Activated naive CD4-positive, alpha-beta T cell treated with anti-CD3 and anti-CD28 coated beads, Interleukin-2, amount 50 U/mL, for 72 hours (primary cell): Measurements from ENCODE around the gene WIPF1. TPM values are rescaled to one million over a fixed set of nuclear protein-coding genes. Genes with fewer than 3 reads are reported as not detected.

Experiments used
- ATAC-seq, 2 donors: fragments of 150-1000 bp; cut with Tn5 transposase; 2 replicates each; pipeline ENCODE4 v1.10.0; 2021; ENCODE audit warnings: mild to moderate bottlenecking in 2 of 2, moderate library complexity in 2 of 2
- DNase-seq, 2 donors: peaks; one replicate each; pipeline ENCODE4 v3.0.0; 2021 to 2022; ENCODE audit warnings: low spot score in 2 of 2
- H3K27ac Mint-ChIP-seq, 2 donors: one replicate each; pipeline ENCODE4 v1.8.0; 2022; ENCODE audit warnings: mild to moderate bottlenecking in 2 of 2, mixed read lengths in 2 of 2
- H3K36me3 Mint-ChIP-seq, 2 donors: one replicate each; pipeline ENCODE4 v1.8.0; 2022; ENCODE audit warnings: mixed read lengths in 2 of 2
- H3K9me3 Mint-ChIP-seq, 2 donors: one replicate each; pipeline ENCODE4 v1.8.0; 2022; ENCODE audit warnings: mixed read lengths in 2 of 2
- total RNA-seq, 2 donors: library from RNA; stranded (reverse); gene quantifications; one replicate each; pipeline ENCODE4 v1.2.3, GENCODE V29; 2022

The WIPF1 gene
- total RNA-seq, 2 donors from 2014 or later: 138 to 262 TPM

- Mint-ChIP-seq H3K36me3 (peaks cover 31 to 40% of the 10 kb centered on the region in 2 donors), H3K27ac (peak overlapping the region in 1 of 2 donors; percentile 14), H3K9me3 (peaks cover 18 to 32% of the 10 kb centered on the region in 2 donors)
- DNase-seq (no peak), ATAC-seq (no peak)
Observed at GRCh38 chr2:174512345-174512744, 85.3 kb downstream of the WIPF1 start.

DNA sequence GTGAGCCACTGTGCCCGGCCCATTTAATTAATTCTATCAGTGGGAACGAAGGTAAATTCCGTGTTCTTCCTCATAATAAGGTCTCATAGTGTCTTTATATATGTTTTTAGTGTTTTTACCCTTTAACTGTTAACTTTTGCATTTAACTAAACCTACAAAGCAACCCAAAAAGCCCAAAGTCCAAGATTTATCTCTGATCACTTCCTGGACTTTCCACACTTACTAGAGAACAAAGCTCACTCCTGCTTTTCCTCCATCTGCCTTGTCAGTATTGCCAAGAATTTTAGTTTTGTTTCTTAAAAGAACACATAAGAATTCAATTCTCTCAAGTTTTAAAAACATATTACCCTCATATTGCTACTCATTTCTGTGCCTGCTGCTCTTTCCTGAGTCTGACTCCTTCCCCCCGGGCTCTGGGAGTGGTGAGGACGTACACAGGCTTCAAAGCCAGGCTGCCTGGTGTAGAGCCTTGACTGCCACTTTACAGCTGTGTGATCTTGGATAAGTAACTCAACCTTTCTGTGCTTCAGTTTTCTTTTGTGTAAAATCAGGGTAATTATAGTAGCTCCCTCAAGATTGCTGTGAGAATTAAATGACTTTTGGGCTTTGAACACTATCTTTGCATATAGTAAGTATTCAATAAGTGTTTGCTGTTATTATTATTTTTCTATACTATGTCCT lies 85.9 kb downstream of the WIPF1 start:
- Mint-ChIP-seq H3K9me3 (peaks cover 18 to 35% of the 10 kb centered on the region in 2 donors), H3K36me3 (peaks cover 35 to 46% of the 10 kb centered on the region in 2 donors), H3K27ac (peak overlapping the region in 1 of 2 donors; percentile 14)
- DNase-seq (no peak), ATAC-seq (no peak)

DNA sequence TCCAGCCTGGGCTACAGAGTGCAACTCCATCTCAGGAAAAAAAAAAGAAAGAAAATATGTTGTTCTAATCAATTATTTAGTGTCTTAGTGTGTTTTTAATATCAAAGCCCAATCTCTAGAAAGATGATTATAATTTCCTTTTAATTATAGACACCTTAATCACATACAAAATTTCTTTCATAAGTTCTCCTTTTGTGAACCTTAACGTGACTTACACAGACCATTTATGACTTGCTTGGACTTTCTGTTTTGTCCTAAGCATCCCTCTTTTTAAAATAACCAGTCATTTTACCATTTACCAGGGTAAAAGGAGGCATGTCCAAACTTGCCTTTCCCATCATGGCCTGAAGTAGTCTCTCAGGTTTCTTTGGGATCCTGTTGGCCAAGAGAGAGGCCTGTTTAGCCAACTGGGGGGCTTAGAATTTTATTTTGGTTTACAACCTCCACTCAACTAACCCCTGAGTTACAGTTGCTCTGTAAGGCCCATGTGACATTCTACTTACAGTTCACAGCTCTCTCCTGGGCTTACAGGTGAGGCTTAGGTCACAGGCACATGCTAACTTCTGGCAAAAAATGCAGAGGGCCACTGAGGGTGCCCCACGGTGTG lies 86.9 kb downstream of the WIPF1 start:
- Mint-ChIP-seq H3K36me3 (peaks cover 35 to 46% of the 10 kb centered on the region in 2 donors), H3K9me3 (peaks cover 18 to 35% of the 10 kb centered on the region in 2 donors), H3K27ac (no peak overlapping the region)
- ATAC-seq (no peak), DNase-seq (no peak)

Other genes starting within 250 kb of the WIPF1 start
- 10 to 100 TPM; 11.0 to 16.0 TPM for gene SCRN3, start 202.1 kb downstream of the WIPF1 start, total RNA-seq
- gene GPR155, start 110.8 kb downstream of the WIPF1 start, total RNA-seq: 10 to 100 TPM in 1 of 2 donors, 1 to 10 TPM in 1; 8.8 to 18.5 TPM
- not detected for gene CHRNA1, start 166.7 kb upstream of the WIPF1 start, total RNA-seq